Measurements from ENCODE around the gene RO60. TPM values are rescaled to one million over a fixed set of nuclear protein-coding genes. Genes with fewer than 3 reads are reported as not detected.

Gene RO60
- total and polyA plus RNA-seq, 2 of the 13 experiments (the other 11 are each of a cell fraction or from before 2014, with no cell fraction given) = 20.3 to 53.7 TPM

- TF ChIP-seq ZNF75D (CRISPR knock-in tag; IDR thresholded peaks at IDR 0.05; ENCODE audit: borderline replicate concordance) = no peak
- no peak for TF ChIP-seq NFYB (CRISPR knock-in tag; IDR thresholded peaks at IDR 0.05)
- TF ChIP-seq ZNF335 (CRISPR knock-in tag; IDR thresholded peaks at IDR 0.05) = no peak
- TF ChIP-seq HNF1A (IDR thresholded peaks at IDR 0.05; ENCODE audit: low read depth) = no peak
- TF ChIP-seq HNF1A (CRISPR knock-in tag; IDR thresholded peaks at IDR 0.05; ENCODE audit: borderline replicate concordance) = no peak
- TF ChIP-seq SRY (CRISPR knock-in tag; IDR thresholded peaks at IDR 0.05) = no peak
- no peak for TF ChIP-seq CEBPZ (IDR thresholded peaks at IDR 0.05; ENCODE audit: low read length)
Observed at GRCh38 chr1:193070386-193070753, 11.0 kb downstream of the RO60 start (continued).

Measured in HepG2 (cell line).